ENCODE results near the gene PDE3B. TPM values are rescaled to one million over a fixed set of nuclear protein-coding genes. Genes with fewer than 3 reads are reported as not detected.
"Not testable (repeated sequence)": the region's sequence is repeated elsewhere in the genome, so short reads cannot be mapped to it uniquely, and the experiment has no call there.

The PDE3B gene
- total and polyA plus RNA-seq, 2 experiments from 2014 or later = 6.4 to 16.9 TPM

- no peak for DNase-seq (ENCODE audit: low read depth in 1 of 2, low spot score in 1 of 2)
- no peaks in the 10 kb centered on the region for H3K9me3 ChIP-seq (ENCODE audit: low read depth)
- no peaks in the 10 kb centered on the region for H3K36me3 ChIP-seq
- H3K4me1 ChIP-seq (ENCODE audit: low read depth) = peaks cover 4% of the 10 kb centered on the region
- no peak for TF ChIP-seq CTCF (IDR thresholded peaks at IDR 0.05; ENCODE audit: low read depth, low read length)
- H3K27me3 ChIP-seq = no peaks in the 10 kb centered on the region
- H3K4me3 ChIP-seq = no peak overlapping the region
- no peak overlapping the region for H3K27ac ChIP-seq
These were observed 43.9 kb downstream of the PDE3B start for GRCh38 chr11:14687456-14687855.

- H3K36me3 ChIP-seq = no peaks in the 10 kb centered on the region
- no peak for TF ChIP-seq CTCF (IDR thresholded peaks at IDR 0.05; ENCODE audit: low read depth, low read length)
These were observed 44.5 kb downstream of the PDE3B start for GRCh38 chr11:14687943-14688627.

GRCh38 chr11:14695656-14696055 lies 52.1 kb downstream of the PDE3B start:
- not testable (repeated sequence) for H3K9me3 ChIP-seq (ENCODE audit: low read depth); H3K4me1 ChIP-seq (ENCODE audit: low read depth); H3K27ac ChIP-seq; H3K27me3 ChIP-seq; H3K36me3 ChIP-seq; DNase-seq (ENCODE audit: low read depth in 1 of 2, low spot score in 1 of 2); H3K4me3 ChIP-seq

More at GRCh38 chr11:14687943-14688627, 44.5 kb downstream of the PDE3B start:
- peaks cover 4% of the 10 kb centered on the region for H3K4me1 ChIP-seq (ENCODE audit: low read depth)
- DNase-seq (ENCODE audit: low read depth in 1 of 2, low spot score in 1 of 2) = no peak
- H3K4me3 ChIP-seq = no peak overlapping the region
- H3K27me3 ChIP-seq = no peaks in the 10 kb centered on the region
- no peak overlapping the region for H3K27ac ChIP-seq
- H3K9me3 ChIP-seq (ENCODE audit: low read depth) = no peaks in the 10 kb centered on the region

GRCh38 chr11:14698771-14699170 lies 55.2 kb downstream of the PDE3B start:
- H3K27ac ChIP-seq = no peak overlapping the region
- no peaks in the 10 kb centered on the region for H3K9me3 ChIP-seq (ENCODE audit: low read depth)
- no peaks in the 10 kb centered on the region for H3K4me1 ChIP-seq (ENCODE audit: low read depth)
- no peak for TF ChIP-seq CTCF (IDR thresholded peaks at IDR 0.05; ENCODE audit: low read depth, low read length)
- H3K27me3 ChIP-seq = no peaks in the 10 kb centered on the region
- no peak for DNase-seq (ENCODE audit: low read depth in 1 of 2, low spot score in 1 of 2)
- no peak overlapping the region for H3K4me3 ChIP-seq
- no peaks in the 10 kb centered on the region for H3K36me3 ChIP-seq

- no peaks in the 10 kb centered on the region for H3K27me3 ChIP-seq
- H3K27ac ChIP-seq = no peak overlapping the region
- TF ChIP-seq CTCF (IDR thresholded peaks at IDR 0.05; ENCODE audit: low read depth, low read length) = no peak
- H3K4me1 ChIP-seq (ENCODE audit: low read depth) = no peaks in the 10 kb centered on the region
- H3K36me3 ChIP-seq = no peaks in the 10 kb centered on the region
- DNase-seq (ENCODE audit: low read depth in 1 of 2, low spot score in 1 of 2) = no peak
- H3K4me3 ChIP-seq = no peak overlapping the region
- no peaks in the 10 kb centered on the region for H3K9me3 ChIP-seq (ENCODE audit: low read depth)
These were observed 57.0 kb downstream of the PDE3B start for GRCh38 chr11:14700593-14700992.

GRCh38 chr11:14702760-14703159 lies 59.2 kb downstream of the PDE3B start:
- Histone ChIP-seq H3K4me3 (no peak overlapping the region), H3K27ac (no peak overlapping the region), H3K9me3 (ENCODE audit: low read depth) (no peaks in the 10 kb centered on the region), H3K4me1 (ENCODE audit: low read depth) (no peaks in the 10 kb centered on the region), H3K27me3 (no peaks in the 10 kb centered on the region), H3K36me3 (no peaks in the 10 kb centered on the region)
- no peak for DNase-seq (ENCODE audit: low read depth in 1 of 2, low spot score in 1 of 2)
- TF ChIP-seq CTCF (IDR thresholded peaks at IDR 0.05; ENCODE audit: low read depth, low read length) = no peak
